Activated effector memory CD4-positive, alpha-beta T cell treated with Interleukin-2 at 50 U/mL for 16 hours (primary cell): ENCODE data around the gene RABL2A.
"Not testable (repeated sequence)": the region's sequence is repeated elsewhere in the genome, so short reads cannot be mapped to it uniquely, and the experiment has no call there.

Experiments
- DNase-seq: peaks from one replicate; pipeline ENCODE4 v3.0.0-alpha.2; 2020

The RABL2A gene

GRCh38 chr2:113621002-113621401 lies 6.1 kb upstream of the RABL2A start:
- not testable (repeated sequence) for DNase-seq

- DNase-seq: not testable (repeated sequence)
These were observed 1.2 kb upstream of the RABL2A start for GRCh38 chr2:113625906-113626305.

GRCh38 chr2:113632849-113633345 lies 5.8 kb downstream of the RABL2A start:
- not testable (repeated sequence) for DNase-seq

GRCh38 chr2:113635358-113635757 lies 8.3 kb downstream of the RABL2A start:
- not testable (repeated sequence) for DNase-seq

GRCh38 chr2:113636226-113636625 lies 9.2 kb downstream of the RABL2A start:
- DNase-seq: not testable (repeated sequence)

- DNase-seq: not testable (repeated sequence)
These were observed 11.0 kb downstream of the RABL2A start for GRCh38 chr2:113638084-113638483.

- DNase-seq: not testable (repeated sequence)
These were observed 19.2 kb downstream of the RABL2A start for GRCh38 chr2:113646217-113646616.

- DNase-seq: not testable (repeated sequence)
These were observed 24.1 kb downstream of the RABL2A start for GRCh38 chr2:113650834-113651815.

- DNase-seq: not testable (repeated sequence)
These were observed 25.5 kb downstream of the RABL2A start for GRCh38 chr2:113652599-113652998.

GRCh38 chr2:113656031-113656624 lies 29.1 kb downstream of the RABL2A start:
- not testable (repeated sequence) for DNase-seq

- DNase-seq: not testable (repeated sequence)
These were observed 30.7 kb downstream of the RABL2A start for GRCh38 chr2:113657735-113658134.

- DNase-seq: not testable (repeated sequence)
These were observed 36.4 kb downstream of the RABL2A start for GRCh38 chr2:113663285-113664060.

GRCh38 chr2:113664761-113665533 lies 37.9 kb downstream of the RABL2A start:
- not testable (repeated sequence) for DNase-seq

GRCh38 chr2:113669013-113669412 lies 41.9 kb downstream of the RABL2A start:
- not testable (repeated sequence) for DNase-seq

- no peak for DNase-seq
These were observed 45.4 kb downstream of the RABL2A start for GRCh38 chr2:113672326-113672932.

GRCh38 chr2:113675875-113676274 lies 48.8 kb downstream of the RABL2A start:
- DNase-seq: no peak

- no peak for DNase-seq
These were observed 49.7 kb downstream of the RABL2A start for GRCh38 chr2:113676623-113677266.

- DNase-seq: no peak
These were observed 50.3 kb downstream of the RABL2A start for GRCh38 chr2:113677330-113677729.

GRCh38 chr2:113679457-113679856 lies 52.4 kb downstream of the RABL2A start:
- DNase-seq: no peak

GRCh38 chr2:113685471-113685870 lies 58.4 kb downstream of the RABL2A start:
- DNase-seq: no peak

- no peak for DNase-seq
These were observed 59.5 kb downstream of the RABL2A start for GRCh38 chr2:113686537-113686936.
